HG03558 (cell line): ENCODE data around the gene SLC30A9.

ENCODE experiments used
- ATAC-seq: cut with Tn5 transposase; IDR thresholded peaks from one replicate; pipeline ENCODE4 v1.9.1; 2021; ENCODE audit warnings: moderate number of reproducible peaks; ENCODE audit not compliant: unreplicated experiment; ENCODE audit errors: extremely low read depth

Gene SLC30A9

DNA sequence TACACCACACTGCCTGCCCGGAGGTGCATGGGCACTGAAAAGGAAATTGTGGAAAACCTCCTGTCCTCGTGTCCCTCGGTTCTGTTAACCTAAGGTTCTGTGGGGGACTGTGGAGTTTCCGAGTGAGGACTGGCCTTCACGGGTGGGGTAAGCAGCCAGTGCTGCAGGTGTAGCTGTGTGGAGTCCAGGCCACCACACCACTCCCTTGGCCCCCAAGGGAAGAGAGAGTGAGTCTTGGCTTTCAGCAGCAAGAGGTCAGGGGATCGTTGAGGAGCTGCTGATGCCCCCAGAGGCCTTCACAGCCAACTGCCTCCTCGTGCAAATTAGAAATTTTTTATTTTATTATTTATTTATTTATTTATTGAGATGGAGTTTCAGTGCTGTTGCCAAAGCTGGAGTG lies 141.8 kb downstream of the SLC30A9 start:
- no peak for ATAC-seq

DNA sequence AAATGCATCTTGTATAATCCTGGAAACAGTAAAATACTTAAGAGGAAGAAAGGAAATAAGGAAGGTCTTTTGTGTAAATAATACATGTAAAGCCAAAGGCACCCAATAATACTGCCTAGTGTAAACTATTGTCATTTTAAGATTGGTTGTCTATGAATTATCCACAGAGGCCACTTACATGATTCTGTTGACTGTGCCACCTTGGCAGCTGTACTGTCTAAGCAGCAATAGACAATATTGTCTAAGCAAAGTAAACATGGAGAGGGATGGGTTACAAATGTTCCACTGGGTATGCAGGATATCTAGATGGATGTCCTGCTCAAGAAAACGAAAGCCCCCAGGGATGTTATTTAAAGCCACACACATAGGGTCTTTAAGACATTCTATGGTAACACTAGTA lies 142.7 kb downstream of the SLC30A9 start:
- ATAC-seq, result no peak

GRCh38 chr4:42136371-42136770 lies 146.0 kb downstream of the SLC30A9 start:
- no peak for ATAC-seq
